Subcutaneous abdominal adipose tissue (tissue), 5 donors: ENCODE data around the gene HSD11B1.

ENCODE experiments used
- H3K27ac ChIP-seq: one replicate; pipeline ENCODE4 v1.7.0; 2013; ENCODE audit warnings: low read depth, mild to moderate bottlenecking, inconsistent platforms, low read length, moderate library complexity
- H3K27me3 ChIP-seq, 5 donors: one replicate each; pipeline ENCODE4 v1.7.0; 2013; ENCODE audit warnings: low read length in 5 of 5, inconsistent platforms in 1 of 5; ENCODE audit not compliant: control insufficient read depth in 5 of 5, insufficient read depth in 4 of 5
- H3K36me3 ChIP-seq, 5 donors: one replicate each; pipeline ENCODE4 v1.7.0; 2013; ENCODE audit warnings: low read length in 5 of 5; ENCODE audit not compliant: control insufficient read depth in 5 of 5, insufficient read depth in 5 of 5
- H3K4me1 ChIP-seq, 5 donors: one replicate each; pipeline ENCODE4 v1.7.0; 2013; ENCODE audit warnings: low read length in 5 of 5, mild to moderate bottlenecking in 3 of 5, moderate library complexity in 1 of 5; ENCODE audit not compliant: control insufficient read depth in 5 of 5, insufficient read depth in 5 of 5
- H3K4me3 ChIP-seq, 5 donors: one replicate each; pipeline ENCODE4 v1.7.0; 2013; ENCODE audit warnings: low read length in 5 of 5, low read depth in 1 of 5
- H3K9ac ChIP-seq, 5 donors: one replicate each; pipeline ENCODE4 v1.7.0; 2013; ENCODE audit warnings: low read length in 5 of 5, mild to moderate bottlenecking in 4 of 5, moderate library complexity in 3 of 5
- H3K9me3 ChIP-seq, 5 donors: one replicate each; pipeline ENCODE4 v1.7.0; 2013; ENCODE audit warnings: low read length in 5 of 5; ENCODE audit not compliant: control insufficient read depth in 5 of 5
- donor health status: healthy.
- donor health status: healthy.
- donor health status: healthy.
- donor health status: healthy.
- donor health status: healthy.

Gene HSD11B1

DNA sequence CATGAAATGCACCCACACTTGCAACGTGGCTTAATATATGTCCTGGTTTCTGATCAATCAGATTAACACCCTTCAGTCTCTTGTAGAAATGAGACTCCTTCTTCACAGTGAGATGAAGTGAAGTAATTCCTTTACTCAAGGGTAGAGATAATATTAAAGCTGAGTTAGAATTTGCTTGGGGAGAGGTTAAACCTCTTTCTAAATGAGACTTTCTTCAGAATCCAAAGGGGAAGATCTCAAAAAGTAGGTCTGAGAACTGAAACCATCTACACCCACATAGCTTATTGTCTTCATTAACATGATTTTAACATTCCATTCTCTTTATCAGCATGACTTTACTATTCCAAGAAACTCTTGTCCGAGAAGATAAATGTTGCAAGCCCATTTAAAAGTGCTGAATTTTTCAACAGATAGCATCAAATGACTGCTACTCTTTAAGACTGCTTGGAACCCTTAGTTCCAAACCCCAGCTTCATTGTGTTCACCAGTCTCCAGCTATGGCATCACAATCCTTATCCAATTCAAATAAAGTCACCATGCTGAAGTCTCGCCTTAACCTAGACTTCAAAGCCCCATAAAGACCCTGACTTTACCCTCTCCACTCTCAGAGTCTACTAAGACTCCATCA lies 32.0 kb downstream of the HSD11B1 start:
- Histone ChIP-seq H3K27me3 (no peaks in the 10 kb centered on the region), H3K4me1 (peaks cover 8 to 21% (median 19%) of the 10 kb centered on the region in 5 donors), H3K9me3 (no peaks in the 10 kb centered on the region), H3K27ac (no peak overlapping the region), H3K4me3 (no peak overlapping the region), H3K9ac (no peak overlapping the region), H3K36me3 (no peaks in the 10 kb centered on the region)

GRCh38 chr1:209737118-209737505 lies 32.5 kb downstream of the HSD11B1 start:
- Histone ChIP-seq H3K4me3 (no peak overlapping the region), H3K9me3 (no peaks in the 10 kb centered on the region), H3K9ac (no peak overlapping the region), H3K27me3 (no peaks in the 10 kb centered on the region), H3K36me3 (no peaks in the 10 kb centered on the region), H3K4me1 (peaks cover 8 to 25% (median 24%) of the 10 kb centered on the region in 5 donors), H3K27ac (no peak overlapping the region)

DNA sequence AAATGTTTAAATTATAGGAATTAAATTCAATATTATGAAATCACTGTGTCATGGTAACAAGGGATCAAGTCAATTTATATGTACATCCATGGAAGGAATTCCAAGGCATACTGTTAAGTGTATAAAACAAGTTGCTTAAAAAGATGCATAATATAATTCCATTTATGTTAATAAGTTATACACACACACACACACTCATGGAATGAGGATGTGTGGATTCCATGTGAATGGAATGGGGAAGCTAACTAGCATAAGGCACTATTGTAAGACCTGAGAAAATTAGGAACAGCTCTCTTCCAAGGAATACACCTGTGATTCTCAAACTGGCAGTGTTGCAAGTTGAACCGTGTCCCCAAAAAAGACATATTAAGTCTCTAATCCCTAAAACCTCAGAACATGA lies 33.6 kb downstream of the HSD11B1 start:
- H3K36me3 ChIP-seq, result no peaks in the 10 kb centered on the region

DNA sequence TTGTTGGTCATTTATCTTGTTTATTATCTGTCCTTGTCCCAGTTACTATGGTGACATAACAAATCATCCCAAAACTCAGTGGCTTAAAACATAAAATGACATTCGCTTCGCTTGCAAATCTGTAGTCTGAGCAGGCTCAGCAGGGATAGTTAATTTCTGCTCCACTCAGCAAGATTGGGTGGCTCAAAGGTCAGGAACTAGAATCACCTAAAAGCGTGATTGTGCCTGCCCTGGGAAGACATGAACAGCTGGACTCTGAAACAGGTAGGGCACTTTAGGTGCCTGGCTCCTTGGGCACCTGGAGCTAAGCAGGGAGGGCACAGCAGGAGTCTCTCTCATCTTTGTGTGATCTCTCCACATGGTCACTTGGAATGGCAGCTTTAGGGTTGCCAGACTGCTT lies 36.5 kb downstream of the HSD11B1 start:
- Histone ChIP-seq H3K4me1 (peaks cover 0 to 14% (median 12%) of the 10 kb centered on the region in 5 donors), H3K9me3 (no peaks in the 10 kb centered on the region), H3K9ac (no peak overlapping the region), H3K4me3 (no peak overlapping the region), H3K27me3 (no peaks in the 10 kb centered on the region), H3K27ac (no peak overlapping the region), H3K36me3 (no peaks in the 10 kb centered on the region)

More for the DNA sequence above, 33.6 kb downstream of the HSD11B1 start:
- no peaks in the 10 kb centered on the region for H3K27me3 ChIP-seq
- no peak overlapping the region for H3K4me3 ChIP-seq
- H3K27ac ChIP-seq, result no peak overlapping the region
- H3K9me3 ChIP-seq, result no peaks in the 10 kb centered on the region
- no peak overlapping the region for H3K9ac ChIP-seq
- H3K4me1 ChIP-seq, result peaks cover 8 to 26% (median 23%) of the 10 kb centered on the region in 5 donors

- H3K27ac ChIP-seq, result peak overlapping the region; percentile 52
- no peaks in the 10 kb centered on the region for H3K9me3 ChIP-seq
- H3K9ac ChIP-seq, result peak overlapping the region in 2 of 5 donors; percentile 17 to 49
- H3K36me3 ChIP-seq, result no peaks in the 10 kb centered on the region
- H3K4me3 ChIP-seq, result no peak overlapping the region
- peaks cover 0 to 20% (median 16%) of the 10 kb centered on the region in 5 donors for H3K4me1 ChIP-seq
- H3K27me3 ChIP-seq, result no peaks in the 10 kb centered on the region
Observed at GRCh38 chr1:209741889-209742288, 37.2 kb downstream of the HSD11B1 start.

GRCh38 chr1:209742409-209743144 lies 37.9 kb downstream of the HSD11B1 start:
- H3K4me1 ChIP-seq, result peaks cover 0 to 26% (median 22%) of the 10 kb centered on the region in 5 donors
- peak overlapping the region in 2 of 5 donors; percentile 17 to 49 for H3K9ac ChIP-seq
- peak overlapping the region in 1 of 5 donors; percentile 13 for H3K4me3 ChIP-seq
- no peaks in the 10 kb centered on the region for H3K27me3 ChIP-seq
- no peaks in the 10 kb centered on the region for H3K9me3 ChIP-seq
- H3K27ac ChIP-seq, result peak overlapping the region; percentile 52
- H3K36me3 ChIP-seq, result no peaks in the 10 kb centered on the region

DNA sequence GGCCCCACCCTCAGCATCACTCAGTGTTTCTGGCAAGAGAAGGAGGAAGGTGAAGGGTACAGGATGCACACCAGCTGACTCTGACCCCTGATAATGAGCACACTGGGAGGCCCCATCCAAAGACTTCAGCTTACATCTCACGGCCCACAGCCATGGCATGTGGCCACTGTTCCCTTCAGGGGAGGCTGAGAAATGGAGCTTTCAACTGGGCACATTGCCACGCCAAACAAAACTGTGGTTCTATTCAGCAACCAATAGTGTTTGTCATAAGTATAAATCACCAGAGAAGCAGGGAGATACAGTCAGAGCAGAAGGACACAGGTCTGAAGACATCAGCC lies 38.5 kb downstream of the HSD11B1 start:
- Histone ChIP-seq H3K27ac (peak overlapping the region; percentile 52), H3K9ac (no peak overlapping the region), H3K27me3 (no peaks in the 10 kb centered on the region), H3K36me3 (no peaks in the 10 kb centered on the region), H3K4me1 (peaks cover 0 to 28% (median 28%) of the 10 kb centered on the region in 5 donors), H3K4me3 (no peak overlapping the region), H3K9me3 (no peaks in the 10 kb centered on the region)

DNA sequence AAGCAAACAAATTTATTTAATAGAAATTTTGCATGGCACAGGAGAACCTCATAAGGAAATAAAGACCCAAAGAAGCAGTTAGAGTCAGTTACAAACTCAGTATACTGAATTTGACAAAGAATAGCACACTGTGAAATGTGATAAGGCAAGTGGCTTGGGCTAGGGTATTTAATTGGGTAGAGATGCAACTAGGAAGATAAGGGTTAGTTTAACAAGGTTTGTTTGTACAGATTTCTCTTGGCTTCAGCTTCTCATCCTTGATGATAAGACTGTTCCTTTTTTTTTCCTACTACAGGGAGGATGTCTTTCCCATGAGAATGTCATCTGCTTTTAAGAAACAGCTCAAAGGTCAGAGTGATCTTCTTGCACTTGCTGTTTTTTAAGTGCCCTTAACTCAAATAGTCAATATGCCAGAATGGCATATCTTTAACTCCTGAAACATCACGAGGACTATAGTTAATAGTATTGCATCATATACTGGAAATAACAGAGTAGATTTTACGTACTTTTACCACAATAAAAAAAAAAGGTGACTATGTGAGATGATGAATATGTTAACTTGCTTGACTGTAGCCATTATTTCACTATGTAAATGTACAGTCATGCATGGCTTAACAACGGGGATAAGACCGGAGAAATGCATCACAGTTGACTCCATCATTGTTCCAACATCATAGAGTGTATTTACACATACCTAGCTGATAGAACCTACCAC lies 42.0 kb downstream of the HSD11B1 start:
- Histone ChIP-seq H3K4me1 (peaks cover 0 to 28% (median 27%) of the 10 kb centered on the region in 5 donors), H3K9me3 (no peaks in the 10 kb centered on the region), H3K4me3 (no peak overlapping the region), H3K36me3 (no peaks in the 10 kb centered on the region), H3K9ac (no peak overlapping the region), H3K27ac (no peak overlapping the region), H3K27me3 (no peaks in the 10 kb centered on the region)

- H3K27ac ChIP-seq, result no peak overlapping the region
Observed at GRCh38 chr1:209747580-209748262, 43.1 kb downstream of the HSD11B1 start.

More at GRCh38 chr1:209747580-209748262, 43.1 kb downstream of the HSD11B1 start:
- H3K4me3 ChIP-seq, result peak overlapping the region in 4 of 5 donors; percentile 50 to 68 (median 54)
- peak overlapping the region in 4 of 5 donors; percentile 45 to 64 (median 56) for H3K9ac ChIP-seq
- no peaks in the 10 kb centered on the region for H3K27me3 ChIP-seq
- no peaks in the 10 kb centered on the region for H3K36me3 ChIP-seq
- H3K9me3 ChIP-seq, result no peaks in the 10 kb centered on the region
- peaks cover 0 to 17% (median 16%) of the 10 kb centered on the region in 5 donors for H3K4me1 ChIP-seq
